SKM-1 (cell line): ENCODE data around the gene PIWIL1.

Experiments used
- DNase-seq: peaks from one replicate; lab custom pipeline; 2025; ENCODE audit not compliant: unreplicated experiment; lab: John Stamatoyannopoulos, UW

The PIWIL1 gene

DNA sequence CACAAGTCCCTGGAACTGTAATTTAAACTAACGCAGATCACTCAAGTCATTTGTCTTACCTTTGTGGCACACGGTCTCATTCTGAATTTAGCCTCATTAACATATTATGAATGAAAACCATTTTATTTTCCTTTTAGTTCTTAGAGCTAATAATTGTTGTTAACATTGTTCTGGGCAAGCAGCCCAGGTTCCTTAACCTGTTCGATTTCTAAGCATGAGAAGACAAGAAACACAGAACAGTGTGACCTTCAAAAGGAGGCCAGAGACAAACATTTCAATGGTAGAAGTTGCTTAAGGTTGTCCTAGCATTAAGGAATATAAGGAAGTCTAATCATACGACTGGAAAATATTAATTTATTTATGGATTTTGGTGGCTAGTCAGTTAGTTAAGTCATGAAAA, 35.2 kb downstream of the PIWIL1 start:
- DNase-seq: no peak

GRCh38 chr12:130374083-130374482, 36.4 kb downstream of the PIWIL1 start:
- no peak for DNase-seq

GRCh38 chr12:130375296-130376287, 37.9 kb downstream of the PIWIL1 start:
- no peak for DNase-seq

GRCh38 chr12:130382818-130383217, 45.1 kb downstream of the PIWIL1 start:
- no peak for DNase-seq

GRCh38 chr12:130384234-130384633, 46.5 kb downstream of the PIWIL1 start:
- no peak for DNase-seq

- no peak for DNase-seq
Measured at GRCh38 chr12:130385193-130385592, 47.5 kb downstream of the PIWIL1 start.

GRCh38 chr12:130391186-130391585, 53.5 kb downstream of the PIWIL1 start:
- no peak for DNase-seq

- no peak for DNase-seq
Measured at GRCh38 chr12:130394906-130395305, 57.2 kb downstream of the PIWIL1 start.

GRCh38 chr12:130396667-130397066, 59.0 kb downstream of the PIWIL1 start:
- no peak for DNase-seq

DNA sequence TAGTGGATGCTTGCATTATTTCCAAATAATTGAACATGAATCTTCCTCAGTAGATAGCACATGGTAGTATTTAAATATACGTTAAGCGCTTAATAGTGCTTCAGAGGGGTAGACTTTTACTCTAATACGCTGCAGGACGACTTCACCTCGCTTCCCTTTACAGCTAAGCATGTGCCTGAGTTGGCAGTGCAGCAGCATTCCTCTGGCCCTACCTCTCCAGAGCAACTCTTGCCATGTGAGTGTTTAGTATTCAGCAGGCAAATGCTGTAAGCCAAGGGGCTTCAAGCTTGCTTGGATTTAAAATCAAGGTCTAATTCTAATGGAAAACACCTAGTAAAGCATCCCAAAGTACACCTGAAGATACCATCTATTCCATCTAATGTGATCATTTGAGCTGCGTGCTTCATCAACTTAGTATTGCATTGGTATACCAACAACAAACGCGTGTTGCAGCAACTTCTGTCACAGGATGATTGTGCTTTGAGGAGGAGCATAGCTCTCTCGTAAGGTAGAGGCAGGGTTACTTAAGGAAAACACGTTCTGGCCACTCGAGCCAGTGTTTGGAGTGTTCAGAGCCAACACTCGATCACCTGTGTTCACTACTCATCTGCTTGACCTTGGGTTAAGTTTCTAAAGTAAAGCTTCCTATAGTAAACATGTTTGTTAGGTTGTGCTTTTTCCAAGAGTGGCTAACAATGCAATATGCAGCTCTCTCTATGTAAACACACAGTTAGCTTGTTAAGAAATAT, 60.6 kb downstream of the PIWIL1 start:
- DNase-seq: no peak

- DNase-seq: no peak
Measured at GRCh38 chr12:130401703-130402102, 64.0 kb downstream of the PIWIL1 start.

GRCh38 chr12:130405332-130405731, 67.6 kb downstream of the PIWIL1 start:
- DNase-seq: no peak

GRCh38 chr12:130412384-130412783, 74.7 kb downstream of the PIWIL1 start:
- no peak for DNase-seq

- no peak for DNase-seq
Measured at GRCh38 chr12:130413909-130414308, 76.2 kb downstream of the PIWIL1 start.

GRCh38 chr12:130414381-130414780, 76.7 kb downstream of the PIWIL1 start:
- no peak for DNase-seq

DNA sequence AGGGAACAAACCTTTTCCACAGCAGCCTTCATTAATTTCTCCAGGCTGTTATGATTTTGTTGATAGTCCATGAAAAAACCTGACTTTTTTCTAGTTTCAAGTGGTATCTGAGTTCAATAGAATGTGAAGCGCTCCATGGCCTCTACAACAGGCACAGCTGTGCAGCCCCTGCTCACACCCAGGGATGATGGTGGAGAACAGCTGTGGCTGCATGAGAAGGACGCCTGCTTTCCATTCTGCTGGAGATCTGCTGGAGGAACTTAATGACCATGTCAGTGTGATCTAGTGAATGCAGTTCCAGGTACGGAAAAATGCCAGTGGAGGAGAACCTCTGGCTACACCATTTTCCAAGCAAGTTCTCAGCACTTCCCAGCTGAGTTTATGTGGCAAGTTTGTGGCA, 80.6 kb downstream of the PIWIL1 start:
- no peak for DNase-seq

GRCh38 chr12:130419116-130419515, 81.4 kb downstream of the PIWIL1 start:
- no peak for DNase-seq

DNA sequence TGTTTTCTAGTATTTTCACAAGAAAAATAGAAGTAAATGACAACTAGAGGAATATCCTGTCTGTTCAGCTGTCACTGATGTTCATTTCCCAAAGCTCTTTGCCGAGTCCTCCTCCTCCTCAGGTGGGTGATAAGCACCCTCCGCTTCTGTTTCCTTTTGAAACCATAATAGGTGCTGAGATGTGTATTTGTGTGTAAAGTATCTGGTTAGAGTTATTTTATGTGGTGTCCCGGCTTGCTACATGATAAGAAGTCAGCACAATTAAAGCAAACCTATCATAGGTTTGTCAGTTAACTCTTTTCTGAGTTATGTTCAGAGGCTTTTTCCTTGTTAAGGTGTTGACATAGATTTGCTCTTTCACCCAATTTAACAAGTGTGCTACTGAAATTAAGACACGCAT, 82.4 kb downstream of the PIWIL1 start:
- no peak for DNase-seq

- DNase-seq: no peak
Measured at GRCh38 chr12:130421896-130422295, 84.2 kb downstream of the PIWIL1 start.
